ENCODE results near the gene NAGPA.

The NAGPA gene

GRCh38 chr16:5001571-5001970 lies 32.2 kb downstream of the NAGPA start:
- no peak for DNase-seq

GRCh38 chr16:5000573-5001001 lies 33.1 kb downstream of the NAGPA start:
- no peak for DNase-seq

- no peak for DNase-seq
Observed at GRCh38 chr16:4994719-4995434, 38.9 kb downstream of the NAGPA start.

- no peak for DNase-seq
Observed at GRCh38 chr16:4991754-4992153, 42.0 kb downstream of the NAGPA start.

GRCh38 chr16:4990415-4990814 lies 43.3 kb downstream of the NAGPA start:
- DNase-seq = no peak

GRCh38 chr16:4989391-4990006 lies 44.2 kb downstream of the NAGPA start:
- DNase-seq = no peak

GRCh38 chr16:4988647-4989046 lies 45.1 kb downstream of the NAGPA start:
- DNase-seq = no peak

GRCh38 chr16:4987580-4988374 lies 46.0 kb downstream of the NAGPA start:
- no peak for DNase-seq

- DNase-seq = no peak
Observed at GRCh38 chr16:4987250-4987579, 46.5 kb downstream of the NAGPA start.

- DNase-seq = no peak
Observed at GRCh38 chr16:4984174-4984990, 49.4 kb downstream of the NAGPA start.

- DNase-seq = no peak
Observed at GRCh38 chr16:4982056-4982867, 51.5 kb downstream of the NAGPA start.

GRCh38 chr16:4981473-4981872 lies 52.3 kb downstream of the NAGPA start:
- no peak for DNase-seq

GRCh38 chr16:4980691-4981090 lies 53.0 kb downstream of the NAGPA start:
- DNase-seq = no peak

- no peak for DNase-seq
Observed at GRCh38 chr16:4979736-4980660, 53.7 kb downstream of the NAGPA start.

GRCh38 chr16:4979164-4979563 lies 54.6 kb downstream of the NAGPA start:
- DNase-seq = no peak

- DNase-seq = no peak
Observed at GRCh38 chr16:4976611-4977145, 57.1 kb downstream of the NAGPA start.

GRCh38 chr16:4976079-4976478 lies 57.7 kb downstream of the NAGPA start:
- DNase-seq = no peak
